Esophagus squamous epithelium (tissue), 5 donors: Measurements from ENCODE around the gene RASSF3. TPM values are rescaled to one million over a fixed set of nuclear protein-coding genes. Genes with fewer than 3 reads are reported as not detected.

Experiments
- DNase-seq: peaks from one replicate; lab custom pipeline; 2025; lab: John Stamatoyannopoulos, UW
- H3K27ac ChIP-seq, 4 donors: fragments of 200-600 bp; sonication (generic); one replicate each; pipeline ENCODE4 v1.5.1; 2016 to 2019; ENCODE audit warnings: mild to moderate bottlenecking in 1 of 4
- H3K27me3 ChIP-seq, 4 donors: fragments of 200-600 bp; sonication (generic); 1 replicate in 3 of 4; 2 replicates in 1 of 4; pipeline versions ENCODE4 v1.5.1 to v1.6.0; 2017 to 2021; ENCODE audit warnings: antibody characterized with exemption in 1 of 4
- H3K36me3 ChIP-seq, 3 donors: fragments of 200-600 bp; sonication (generic); one replicate each; pipeline ENCODE4 v1.5.1; 2016 to 2019
- H3K4me1 ChIP-seq, 3 donors: fragments of 200-600 bp; sonication (generic); one replicate each; pipeline ENCODE4 v1.5.1; 2017 to 2019
- H3K4me3 ChIP-seq, 4 donors: fragments of 200-600 bp; sonication (generic); 1 replicate in 3 of 4; 2 replicates in 1 of 4; pipeline ENCODE4 v1.5.1; 2016 to 2019; ENCODE audit warnings: mild to moderate bottlenecking in 2 of 4, moderate library complexity in 1 of 4
- H3K9me3 ChIP-seq, 3 donors: fragments of 200-600 bp; sonication (generic); one replicate each; pipeline ENCODE4 v1.5.1; 2016 to 2019
- CTCF ChIP-seq, 6 experiments: fragments of 450-650 bp in 4 of 6; fragments of 200-600 bp in 2 of 6; sonication (generic) in 2 of 6; IDR thresholded peaks; one replicate each; pipeline ENCODE4 v1.5.1; 2016 to 2019; ENCODE audit warnings: antibody characterized with exemption in 6 of 6, mild to moderate bottlenecking in 4 of 6, moderate library complexity in 4 of 6
- POLR2A ChIP-seq, 4 donors: fragments of 450-650 bp; IDR thresholded peaks; one replicate each; pipeline ENCODE4 v1.6.1; 2017; ENCODE audit warnings: antibody characterized with exemption in 4 of 4, mild to moderate bottlenecking in 4 of 4, moderate library complexity in 3 of 4
- WGBS, 2 donors: methylation state at CpG; one replicate each; pipeline ENCODE4 v1.1.5; 2018; 5-methylcytosine and 5-hydroxymethylcytosine counted together
- intact Hi-C: fragments of 100-400 bp; cut with DNase I; formaldehyde crosslinking; loops from one replicate; pipeline ENCODE4 v1.15.0; 2022
- small RNA-seq, 4 donors: library from RNA; depleted of rRNA; stranded (forward); fragments of <200 nt; gene quantifications; one replicate each; pipeline ENCODE3, GENCODE V24; 2016
- total RNA-seq, 4 donors: library from RNA; depleted of rRNA; stranded (reverse); fragments of >200 nt; gene quantifications; one replicate each; pipeline ENCODE4 v1.1.0, GENCODE V29; 2016
- donor health status: DM: yes; HTN: yes; CAD: no.

The RASSF3 gene
- total RNA-seq, 4 donors from 2014 or later, result 10.4 to 44.4 (median 15.5) TPM

- TF ChIP-seq CTCF (IDR thresholded peaks at IDR 0.05), result no peak
- no peak for TF ChIP-seq POLR2A (IDR thresholded peaks at IDR 0.05)
- 71 to 76% methylated on average over 7 of the region's 7 CpGs for WGBS, 2 donors
- DNase-seq, result no peak
- Histone ChIP-seq H3K36me3 (peaks cover 14 to 68% (median 16%) of the 10 kb centered on the region in 3 donors), H3K27me3 (no peaks in the 10 kb centered on the region), H3K4me3 (no peak overlapping the region), H3K4me1 (peaks cover 6 to 22% (median 8%) of the 10 kb centered on the region in 3 donors), H3K9me3 (no peaks in the 10 kb centered on the region), H3K27ac (no peak overlapping the region)
- intact Hi-C loops, result no loop called here
These were observed 135.0 kb downstream of the RASSF3 start for GRCh38 chr12:64745259-64745807.

DNA sequence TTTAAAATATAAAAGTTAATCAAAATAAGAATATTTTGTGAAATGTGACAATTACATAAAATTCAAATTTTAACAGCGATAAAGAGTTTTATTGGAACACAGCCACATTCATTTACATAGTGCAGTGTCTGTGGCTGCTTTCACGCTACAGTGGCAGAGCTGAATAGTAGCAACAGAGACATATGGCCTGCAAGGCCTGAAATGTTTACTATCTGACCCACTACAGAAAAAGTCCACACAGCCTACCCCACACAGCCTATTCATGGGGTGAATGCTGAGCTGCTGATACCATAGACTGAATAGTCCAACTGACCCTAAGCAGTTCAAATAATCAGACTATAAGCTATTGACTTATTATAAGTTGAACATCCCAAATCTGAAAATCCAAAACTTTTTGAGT is 135.7 kb downstream of the RASSF3 start:
- intact Hi-C loops, result no loop called here
- Histone ChIP-seq H3K4me3 (no peak overlapping the region), H3K4me1 (peaks cover 6 to 22% (median 8%) of the 10 kb centered on the region in 3 donors), H3K27ac (no peak overlapping the region), H3K27me3 (no peaks in the 10 kb centered on the region), H3K9me3 (no peaks in the 10 kb centered on the region), H3K36me3 (peaks cover 16 to 69% (median 18%) of the 10 kb centered on the region in 3 donors)
- TF ChIP-seq POLR2A (IDR thresholded peaks at IDR 0.05), result no peak
- no peak for TF ChIP-seq CTCF (IDR thresholded peaks at IDR 0.05)
- WGBS, 2 donors, result 75 to 94% methylated on average over 2 of the region's 2 CpGs
- no peak for DNase-seq

DNA sequence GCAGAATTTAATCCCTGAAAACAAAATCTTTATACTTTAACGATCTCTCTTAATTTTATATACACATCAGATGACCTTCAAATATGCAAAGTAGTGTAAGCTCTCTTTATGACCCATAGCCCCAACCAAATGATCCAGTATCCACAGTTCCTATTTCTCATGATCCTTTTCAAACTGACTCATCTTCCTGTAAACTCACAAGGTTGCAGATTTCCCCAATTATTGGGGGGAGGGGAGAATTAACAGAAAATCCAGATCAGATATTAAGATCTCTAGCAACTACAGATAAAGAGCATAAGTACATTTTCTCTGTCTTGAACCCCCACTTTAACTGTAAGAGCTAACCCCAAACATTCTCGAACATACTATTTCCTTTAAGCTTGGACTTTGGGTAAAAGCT is 136.4 kb downstream of the RASSF3 start:
- Histone ChIP-seq H3K36me3 (peaks cover 16 to 70% (median 18%) of the 10 kb centered on the region in 3 donors), H3K4me1 (peaks cover 6 to 22% (median 8%) of the 10 kb centered on the region in 3 donors), H3K27me3 (no peaks in the 10 kb centered on the region), H3K4me3 (no peak overlapping the region), H3K27ac (peak overlapping the region in 1 of 4 donors; percentile 4), H3K9me3 (no peaks in the 10 kb centered on the region)
- DNase-seq, result no peak
- 73 to 81% methylated on average over 2 of the region's 2 CpGs for WGBS, 2 donors
- intact Hi-C loops, result no loop called here
- TF ChIP-seq POLR2A (IDR thresholded peaks at IDR 0.05) (no peak), CTCF (IDR thresholded peaks at IDR 0.05) (no peak)

Small RNAs within 50 kb of the gene (small RNA-seq; reads per million reads assigned to genes)
- gene MIR548C (0 reads per million in 4 donors), gene MIR548Z (0 reads per million in 4 donors), gene RF00137 (0 reads per million in 4 donors)

Other genes with a start within 250 kb of the RASSF3 start
- 1 to 10 TPM in 3 of 4 donors, under 1 TPM in 1; 1.00 to 6.8 (median 3.0) TPM for gene C12orf56, start 219.7 kb upstream of the RASSF3 start, total RNA-seq
- 10 to 100 TPM; 29.9 to 61.2 (median 38.0) TPM for gene XPOT, start 206.1 kb upstream of the RASSF3 start, total RNA-seq
- gene TBK1, start 158.4 kb upstream of the RASSF3 start, total RNA-seq, result 10 to 100 TPM; 12.5 to 25.7 (median 20.7) TPM
- gene GNS, start 148.9 kb downstream of the RASSF3 start, total RNA-seq, result 10 to 100 TPM; 18.9 to 55.5 (median 35.5) TPM
- gene TBC1D30, start 214.2 kb downstream of the RASSF3 start, total RNA-seq, result 1 to 10 TPM; 1.8 to 8.0 (median 3.5) TPM